ENCODE measurements around the gene ZFP69B. TPM values are rescaled to one million over a fixed set of nuclear protein-coding genes. Genes with fewer than 3 reads are reported as not detected.

ZFP69B gene
- total and polyA plus RNA-seq, 2 of the 8 experiments (the other 6 are each of a cell fraction or from before 2014, with no cell fraction given): 1.7 to 8.2 TPM

DNA sequence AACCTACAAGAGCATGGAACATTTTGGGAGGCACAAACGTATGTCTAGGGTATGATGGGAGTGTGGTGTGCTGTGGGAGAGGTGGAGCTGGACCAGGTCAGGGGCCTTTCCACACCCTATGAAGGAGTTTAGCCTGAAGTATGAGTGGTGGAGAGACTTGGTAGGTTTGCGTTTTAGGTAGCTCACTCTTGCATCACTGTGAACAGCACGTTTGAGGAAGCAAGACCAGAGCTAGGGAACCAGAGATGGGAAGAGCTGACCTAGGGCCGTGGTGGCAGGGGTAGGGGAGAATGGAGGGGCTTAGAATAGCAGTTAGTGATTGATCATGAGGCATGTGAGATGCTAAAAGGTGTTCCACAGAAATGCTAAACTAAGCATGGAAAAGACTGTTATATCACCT is 25.1 kb upstream of the ZFP69B start:
- H3K56ac ChIP-seq (replicated peaks; ENCODE audit: insufficient read length, low read depth, low read length): no peak overlapping the region
- CTCF ChIA-PET (ENCODE audit: partially characterized antibody): interaction anchor here (0.5 to 3.8 kb wide), 5 partner anchors 10 to 242 kb away, joined by 3 to 13 read pairs (median 4); no protein-coding TSS in a partner anchor

More for the DNA sequence above, 25.1 kb upstream of the ZFP69B start:
- Histone ChIP-seq H2BK20ac (ENCODE audit: low read length) (no peak overlapping the region), H4K5ac (ENCODE audit: insufficient read length, low read depth, low read length) (no peak overlapping the region), H3K4me1 (replicated peaks in 1 of 4; ENCODE audit: control insufficient read depth in 3 of 4, insufficient read depth in 4 of 4, low read length in 3 of 4) (peaks cover 0 to 4% (median 4%) of the 10 kb centered on the region in 4 experiments; a peak in 3 of 7 replicates), H3K79me2 (ENCODE audit: control insufficient read depth in 1 of 2, insufficient read depth in 2 of 2, low read length in 2 of 2) (no peaks in the 10 kb centered on the region), H3K79me1 (ENCODE audit: low read depth, low read length) (no peaks in the 10 kb centered on the region), H3K27me3 (replicated peaks in 1 of 4; ENCODE audit: control insufficient read depth in 3 of 4, extremely low read depth in 1 of 4, insufficient read depth in 3 of 4, low read length in 3 of 4) (no peaks in the 10 kb centered on the region), H3K14ac (ENCODE audit: insufficient read length) (no peak overlapping the region), H2BK5ac (ENCODE audit: low read depth, low read length) (no peak overlapping the region), H3K9ac (replicated peaks in 1 of 4; ENCODE audit: extremely low read depth in 1 of 4, low read depth in 3 of 4, low read length in 3 of 4) (no peak overlapping the region), H3K23ac (ENCODE audit: insufficient read length) (no peak overlapping the region), H3K23me2 (ENCODE audit: low read depth, low read length) (no peaks in the 10 kb centered on the region; the same call in 1 of the 2 replicates), H3K4ac (replicated peaks; ENCODE audit: insufficient read length, low read depth, low read length) (no peak overlapping the region), H3K4me3 (ENCODE audit: extremely low read depth in 1 of 4, insufficient read depth in 2 of 4, low read depth in 3 of 4, low read length in 4 of 4) (no peak overlapping the region), H2AFZ (ENCODE audit: low read length) (no peak overlapping the region), H3K27ac (ENCODE audit: low read depth, low read length) (no peak overlapping the region), H2AK5ac (ENCODE audit: low read depth, low read length) (no peak overlapping the region), H3K9me3 (ENCODE audit: insufficient read depth in 2 of 2, low read depth in 1 of 2, low read length in 1 of 2) (no peaks in the 10 kb centered on the region), H2BK120ac (replicated peaks; ENCODE audit: low read depth, low read length) (no peak overlapping the region), H4K91ac (replicated peaks; ENCODE audit: insufficient read length, low read length) (no peak overlapping the region), H2BK12ac (ENCODE audit: low read depth, low read length) (no peak overlapping the region), H3K36me3 (ENCODE audit: control insufficient read depth in 2 of 4, insufficient read depth in 4 of 4, low read length in 3 of 4) (no peaks in the 10 kb centered on the region), H2BK15ac (ENCODE audit: low read length) (no peak overlapping the region), H4K20me1 (replicated peaks in 1 of 2; ENCODE audit: control insufficient read depth in 1 of 2, insufficient read depth in 2 of 2, low read length in 2 of 2) (no peaks in the 10 kb centered on the region), H3K4me2 (ENCODE audit: insufficient read depth in 1 of 2, low read depth in 2 of 2, low read length in 2 of 2) (no peak overlapping the region), H4K8ac (ENCODE audit: extremely low read depth, insufficient read depth, low read length) (peak overlapping the region; percentile 79; the same call in 1 of the 2 replicates), H3K18ac (ENCODE audit: extremely low read depth, low read length) (no peak overlapping the region)
- WGBS, 2 experiments (ENCODE audit: extremely low coverage in 1 of 2, insufficient coverage in 1 of 2, insufficient read length in 1 of 2, insufficient replicate concordance in 2 of 2, low coverage in 1 of 2, low lambda C conversion rate in 2 of 2, missing lambda C conversion rate in 1 of 2): 86% methylated on average over 4 of the region's 4 CpGs; no CpG with 5 or more reads in 1 of the 2 experiments
- DNase-seq (ENCODE audit: low read depth in 1 of 2, low spot score in 2 of 2): no peak
- no peak for FAIRE-seq
- POLR2A ChIA-PET (ENCODE audit: partially characterized antibody): interaction anchor here (1.3 kb wide), 1 partner anchor 25 kb away, joined by 5 read pairs; the partner anchor contains the start of gene ZFP69B
- no peak for TF ChIP-seq EZH2 (IDR thresholded peaks at IDR 0.05; ENCODE audit: low read depth, low read length, severe bottlenecking)
- no peak for TF ChIP-seq EP300 (IDR thresholded peaks at IDR 0.05; ENCODE audit: borderline replicate concordance in 1 of 2, low read depth in 2 of 2, low read length in 2 of 2)
- no peak for TF ChIP-seq NANOG (IDR thresholded peaks at IDR 0.05; ENCODE audit: insufficient read depth, low read depth, low read length, poor library complexity, severe bottlenecking)
- TF ChIP-seq PHF8 (conservative IDR thresholded peaks at IDR 0.05; ENCODE audit: low read depth, low read length): no peak
- no peak for TF ChIP-seq MAFK (IDR thresholded peaks at IDR 0.05; ENCODE audit: low read depth, low read length)
- no peak for TF ChIP-seq ASH2L (IDR thresholded peaks at IDR 0.05; ENCODE audit: low read length)
- TF ChIP-seq, protein P1, sequence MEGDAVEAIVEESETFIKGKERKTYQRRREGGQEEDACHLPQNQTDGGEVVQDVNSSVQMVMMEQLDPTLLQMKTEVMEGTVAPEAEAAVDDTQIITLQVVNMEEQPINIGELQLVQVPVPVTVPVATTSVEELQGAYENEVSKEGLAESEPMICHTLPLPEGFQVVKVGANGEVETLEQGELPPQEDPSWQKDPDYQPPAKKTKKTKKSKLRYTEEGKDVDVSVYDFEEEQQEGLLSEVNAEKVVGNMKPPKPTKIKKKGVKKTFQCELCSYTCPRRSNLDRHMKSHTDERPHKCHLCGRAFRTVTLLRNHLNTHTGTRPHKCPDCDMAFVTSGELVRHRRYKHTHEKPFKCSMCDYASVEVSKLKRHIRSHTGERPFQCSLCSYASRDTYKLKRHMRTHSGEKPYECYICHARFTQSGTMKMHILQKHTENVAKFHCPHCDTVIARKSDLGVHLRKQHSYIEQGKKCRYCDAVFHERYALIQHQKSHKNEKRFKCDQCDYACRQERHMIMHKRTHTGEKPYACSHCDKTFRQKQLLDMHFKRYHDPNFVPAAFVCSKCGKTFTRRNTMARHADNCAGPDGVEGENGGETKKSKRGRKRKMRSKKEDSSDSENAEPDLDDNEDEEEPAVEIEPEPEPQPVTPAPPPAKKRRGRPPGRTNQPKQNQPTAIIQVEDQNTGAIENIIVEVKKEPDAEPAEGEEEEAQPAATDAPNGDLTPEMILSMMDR (IDR thresholded peaks at IDR 0.05; ENCODE audit: control extremely low read depth in 1 of 3, insufficient read depth in 1 of 3, low read depth in 1 of 3, low read length in 3 of 3): no peak
